ENCODE measurements around the gene ZDHHC13. TPM values are rescaled to one million over a fixed set of nuclear protein-coding genes. Genes with fewer than 3 reads are reported as not detected.

ZDHHC13 gene
- total and polyA plus RNA-seq, 2 of the 4 experiments (the other 2 are of a cell fraction): 7.2 to 15.1 TPM

GRCh38 chr11:19218786-19219460 lies 102.0 kb downstream of the ZDHHC13 start:
- H3K9me1 ChIP-seq (ENCODE audit: insufficient read depth, low read length): no peaks in the 10 kb centered on the region
- no peak overlapping the region for H3K4me2 ChIP-seq (ENCODE audit: low read depth, low read length)
- H3K27me3 ChIP-seq (ENCODE audit: control insufficient read depth, insufficient read depth, low read length): peaks cover 8% of the 10 kb centered on the region
- ATAC-seq (ENCODE audit: low read depth): no peak
- H2AK5ac ChIP-seq (ENCODE audit: low read depth, low read length): no peak overlapping the region
- H4K91ac ChIP-seq (ENCODE audit: insufficient read depth, low read depth, low read length): no peak overlapping the region
- H4K5ac ChIP-seq (ENCODE audit: low read depth, low read length): no peak overlapping the region
- WGBS, 2 experiments (ENCODE audit: extremely low coverage in 2 of 2, insufficient read length in 1 of 2): 49% methylated on average over 6 of the region's 15 CpGs; no CpG with 5 or more reads in 1 of the 2 experiments
- CTCF ChIA-PET: interaction anchor here (1.1 kb wide), 1 partner anchor 9 kb away, joined by 3 read pairs; no protein-coding TSS in a partner anchor
- H3K56ac ChIP-seq (ENCODE audit: extremely low read depth, insufficient read depth, low read length): no peak overlapping the region
- dilution Hi-C loops (cut with HindIII; ENCODE audit: low sequenced_read_pairs, unreplicated experiment) (no loop called here), in situ Hi-C loops (cut with MboI; ENCODE audit: low sequenced_read_pairs) (no loop called here), intact Hi-C loops (cut with micrococcal nuclease) (no loop called here)
- no peak overlapping the region for H2BK5ac ChIP-seq (ENCODE audit: low read depth, low read length, poor library complexity, severe bottlenecking)
- TF ChIP-seq CTCF (conservative IDR thresholded peaks at IDR 0.05; ENCODE audit: low read depth, low read length) (no peak), BHLHE40 (IDR thresholded peaks at IDR 0.05; ENCODE audit: low read depth, low read length) (no peak), CEBPB (IDR thresholded peaks at IDR 0.05; ENCODE audit: low read depth, low read length) (no peak), MXI1 (IDR thresholded peaks at IDR 0.05; ENCODE audit: borderline replicate concordance, low read depth, low read length) (no peak), CHD1 (IDR thresholded peaks at IDR 0.05; ENCODE audit: low read depth, low read length) (no peak), RCOR1 (IDR thresholded peaks at IDR 0.05; ENCODE audit: insufficient replicate concordance, low read length) (no peak), RFX5 (IDR thresholded peaks at IDR 0.05; ENCODE audit: low read depth, low read length) (no peak), FOS (IDR thresholded peaks at IDR 0.05; ENCODE audit: low read depth, low read length) (no peak), ELK1 (IDR thresholded peaks at IDR 0.05; ENCODE audit: borderline replicate concordance, low read depth, low read length) (no peak), RAD21 (IDR thresholded peaks at IDR 0.05; ENCODE audit: low read length) (no peak), USF2 (IDR thresholded peaks at IDR 0.05; ENCODE audit: low read depth, low read length) (no peak), NFE2L2 (IDR thresholded peaks at IDR 0.05; ENCODE audit: low read depth, low read length) (no peak)
- H3K9ac ChIP-seq (ENCODE audit: low read depth, low read length): no peak overlapping the region
- H3K9me3 ChIP-seq (ENCODE audit: control insufficient read depth, insufficient read depth, low read length): no peaks in the 10 kb centered on the region
- H3K4ac ChIP-seq (ENCODE audit: low read depth, low read length): no peak overlapping the region
- H3K14ac ChIP-seq (replicated peaks; ENCODE audit: low read depth, low read length): no peak overlapping the region
- no peak for DNase-seq
- no peak overlapping the region for H3K4me3 ChIP-seq (ENCODE audit: insufficient read depth, low read depth, low read length)
- no peak overlapping the region for H3K18ac ChIP-seq (ENCODE audit: low read depth, low read length)
- H2AFZ ChIP-seq (replicated peaks; ENCODE audit: low read length, poor library complexity): no peak overlapping the region
- H4K8ac ChIP-seq (ENCODE audit: low read depth in 2 of 2, low read length in 2 of 2): no peak overlapping the region
- no TSS peak for BruUV-seq (replicated peaks)
- no peak overlapping the region for H2BK20ac ChIP-seq (ENCODE audit: low read depth, low read length)
- H3K79me1 ChIP-seq (ENCODE audit: low read depth in 1 of 2, low read length in 2 of 2): no peaks in the 10 kb centered on the region
- H4K20me1 ChIP-seq (ENCODE audit: insufficient read depth, low read length): no peaks in the 10 kb centered on the region
- no peaks in the 10 kb centered on the region for H3K36me3 ChIP-seq (ENCODE audit: control insufficient read depth, insufficient read depth, low read length)
- no peak overlapping the region for H2BK120ac ChIP-seq (ENCODE audit: low read depth, low read length)
- H3K4me1 ChIP-seq (ENCODE audit: control insufficient read depth, insufficient read depth, low read length): no peaks in the 10 kb centered on the region
- no peak overlapping the region for H2AK9ac ChIP-seq (replicated peaks; ENCODE audit: low read depth, low read length, poor library complexity)
- H3K23ac ChIP-seq (ENCODE audit: low read depth, low read length): no peak overlapping the region
- POLR2A ChIA-PET (ENCODE audit: unreplicated experiment): no interaction called here
- H2BK15ac ChIP-seq (ENCODE audit: low read depth, low read length): no peak overlapping the region
- H3K27ac ChIP-seq (ENCODE audit: insufficient read depth, low read length): no peak overlapping the region
